Testis (tissue), 3 donors: Measurements from ENCODE around the gene KCNJ14. TPM values are rescaled to one million over a fixed set of nuclear protein-coding genes. Genes with fewer than 3 reads are reported as not detected.

ENCODE experiments used
- DNase-seq: peaks from one replicate; pipeline ENCODE4 v3.0.0-alpha.2; 2019
- H3K27ac ChIP-seq, 2 donors: fragments of 200-600 bp; sonication (generic); one replicate each; pipeline ENCODE4 v1.5.1; 2019
- H3K27me3 ChIP-seq: fragments of 200-600 bp; sonication (generic); one replicate; pipeline ENCODE4 v1.5.1; 2019
- H3K36me3 ChIP-seq: fragments of 200-600 bp; sonication (generic); one replicate; pipeline ENCODE4 v1.5.1; 2017; ENCODE audit warnings: low read depth; ENCODE audit errors: missing control alignments
- H3K4me1 ChIP-seq: fragments of 200-600 bp; sonication (generic); one replicate; pipeline ENCODE4 v1.5.1; 2019
- H3K4me3 ChIP-seq, 2 donors: fragments of 200-600 bp; sonication (generic); one replicate each; pipeline ENCODE4 v1.5.1; 2017 to 2019
- H3K9me3 ChIP-seq: fragments of 200-600 bp; sonication (generic); one replicate; pipeline ENCODE4 v1.5.1; 2017
- POLR2A ChIP-seq: fragments of 450-650 bp; IDR thresholded peaks from one replicate; pipeline ENCODE4 v1.6.1; 2017; ENCODE audit warnings: antibody characterized with exemption, mild to moderate bottlenecking, moderate library complexity
- WGBS, 2 donors: methylation state at CpG; one replicate each; pipeline ENCODE4 v1.1.5; 2018; 5-methylcytosine and 5-hydroxymethylcytosine counted together
- intact Hi-C: fragments of 100-400 bp; cut with DNase I; formaldehyde crosslinking; loops from one replicate; pipeline ENCODE4 v1.15.1; 2023; ENCODE audit warnings: low total_unique reads
- polyA plus RNA-seq: library from polyadenylated mRNA; stranded (reverse); fragments of 350-450 nt; fragmentation: Illumina TruSeq; extraction: RNeasy Lipid Tissue Mini Kit (QIAGEN cat#74804); gene quantifications from one replicate; pipeline ENCODE4 v1.2.3, GENCODE V29; 2014; ENCODE audit warnings: low read depth, low replicate concordance; ENCODE audit not compliant: insufficient read depth
- total RNA-seq, 2 donors: library from RNA; depleted of rRNA; stranded (reverse); fragments of >200 nt; gene quantifications; one replicate each; pipeline ENCODE4 v1.2.3, GENCODE V29; 2016
- TF ChIP-seq, protein P1 (sequence below), 3 experiments: fragments of 450-650 bp in 2 of 3; fragments of 200-600 bp in 1 of 3; sonication (generic) in 1 of 3; IDR thresholded peaks; one replicate each; pipeline ENCODE4 v1.5.1; 2016 to 2019; ENCODE audit warnings: antibody characterized with exemption in 3 of 3, mild to moderate bottlenecking in 2 of 3, moderate library complexity in 1 of 3

KCNJ14 gene
- total and polyA plus RNA-seq, 3 donors from 2014 or later = 0.66 to 2.2 (median 1.6) TPM

DNA sequence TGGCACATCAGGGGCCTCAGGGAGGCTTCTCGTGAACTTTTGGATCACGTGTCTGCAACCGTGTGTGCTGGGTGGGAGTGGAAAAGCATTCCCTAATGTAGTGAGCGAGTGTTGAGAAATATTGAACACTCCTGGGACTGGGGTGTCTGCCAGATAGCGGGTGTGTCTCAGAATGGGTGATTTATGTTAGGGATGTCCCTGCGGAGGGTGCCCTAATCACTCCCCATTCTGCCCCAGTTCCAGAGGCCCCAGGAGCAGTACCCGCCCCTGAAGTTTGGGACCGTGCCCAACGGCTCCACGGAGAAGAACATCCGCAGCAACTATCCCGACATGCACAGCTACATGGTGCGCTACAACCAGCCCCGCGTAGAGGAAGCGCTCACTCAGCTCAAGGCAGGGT lies 33.8 kb upstream of the KCNJ14 start:
- WGBS, 2 donors = 72 to 74% methylated on average over 12 to 16 of the region's 16 CpGs
- Histone ChIP-seq H3K27me3 (no peaks in the 10 kb centered on the region), H3K4me3 (no peak overlapping the region), H3K4me1 (no peaks in the 10 kb centered on the region), H3K9me3 (no peaks in the 10 kb centered on the region), H3K27ac (no peak overlapping the region), H3K36me3 (no peaks in the 10 kb centered on the region)
- DNase-seq = no peak
- intact Hi-C loops = no loop called here
- no peak for TF ChIP-seq POLR2A
- TF ChIP-seq, protein P1, sequence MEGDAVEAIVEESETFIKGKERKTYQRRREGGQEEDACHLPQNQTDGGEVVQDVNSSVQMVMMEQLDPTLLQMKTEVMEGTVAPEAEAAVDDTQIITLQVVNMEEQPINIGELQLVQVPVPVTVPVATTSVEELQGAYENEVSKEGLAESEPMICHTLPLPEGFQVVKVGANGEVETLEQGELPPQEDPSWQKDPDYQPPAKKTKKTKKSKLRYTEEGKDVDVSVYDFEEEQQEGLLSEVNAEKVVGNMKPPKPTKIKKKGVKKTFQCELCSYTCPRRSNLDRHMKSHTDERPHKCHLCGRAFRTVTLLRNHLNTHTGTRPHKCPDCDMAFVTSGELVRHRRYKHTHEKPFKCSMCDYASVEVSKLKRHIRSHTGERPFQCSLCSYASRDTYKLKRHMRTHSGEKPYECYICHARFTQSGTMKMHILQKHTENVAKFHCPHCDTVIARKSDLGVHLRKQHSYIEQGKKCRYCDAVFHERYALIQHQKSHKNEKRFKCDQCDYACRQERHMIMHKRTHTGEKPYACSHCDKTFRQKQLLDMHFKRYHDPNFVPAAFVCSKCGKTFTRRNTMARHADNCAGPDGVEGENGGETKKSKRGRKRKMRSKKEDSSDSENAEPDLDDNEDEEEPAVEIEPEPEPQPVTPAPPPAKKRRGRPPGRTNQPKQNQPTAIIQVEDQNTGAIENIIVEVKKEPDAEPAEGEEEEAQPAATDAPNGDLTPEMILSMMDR (IDR thresholded peaks at IDR 0.05) = no peak

DNA sequence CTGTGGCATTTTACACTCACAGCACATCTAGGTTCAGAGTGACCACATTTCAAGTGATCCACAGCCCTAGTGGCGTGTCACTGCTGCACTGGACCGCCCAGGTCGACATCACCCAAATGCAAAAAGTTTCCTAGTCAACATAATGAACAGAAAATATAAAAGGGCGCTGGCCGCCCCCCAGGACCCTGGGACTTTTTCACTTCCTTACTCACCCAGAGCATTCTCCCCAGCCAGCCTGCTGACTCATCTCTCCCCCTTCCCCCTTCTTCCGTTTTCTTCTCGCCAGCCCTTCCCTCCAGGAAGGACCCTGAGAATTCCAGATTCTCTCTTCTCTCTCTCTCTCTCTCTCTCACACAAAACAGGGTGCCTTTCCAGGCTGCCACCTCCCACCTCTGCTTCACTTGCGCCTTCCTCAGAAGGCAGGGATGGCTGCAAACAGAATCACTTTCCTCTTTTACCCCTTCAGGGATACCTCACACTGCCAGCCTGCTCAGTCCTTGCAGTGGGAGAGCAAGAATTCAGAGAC lies 30.6 kb upstream of the KCNJ14 start:
- Histone ChIP-seq H3K36me3 (no peaks in the 10 kb centered on the region), H3K4me3 (no peak overlapping the region), H3K27me3 (no peaks in the 10 kb centered on the region), H3K27ac (no peak overlapping the region), H3K4me1 (no peaks in the 10 kb centered on the region), H3K9me3 (no peaks in the 10 kb centered on the region)
- 63 to 65% methylated on average over 8 of the region's 8 CpGs for WGBS, 2 donors
- DNase-seq = no peak
- intact Hi-C loops = no loop called here
- TF ChIP-seq POLR2A = no peak
- TF ChIP-seq, protein P1 (IDR thresholded peaks at IDR 0.05) = no peak

- DNase-seq = no peak
- no peaks in the 10 kb centered on the region for H3K9me3 ChIP-seq
- 93 to 100% methylated on average over 1 of the region's 1 CpG for WGBS, 2 donors
- H3K4me3 ChIP-seq = no peak overlapping the region
- H3K27me3 ChIP-seq = no peaks in the 10 kb centered on the region
- H3K27ac ChIP-seq = no peak overlapping the region
- no peaks in the 10 kb centered on the region for H3K4me1 ChIP-seq
- TF ChIP-seq, protein P1 (IDR thresholded peaks at IDR 0.05) = no peak
- TF ChIP-seq POLR2A = no peak
- intact Hi-C loops = no loop called here
- H3K36me3 ChIP-seq = no peaks in the 10 kb centered on the region
Observed at GRCh38 chr19:48428670-48429069, 26.7 kb upstream of the KCNJ14 start.

DNA sequence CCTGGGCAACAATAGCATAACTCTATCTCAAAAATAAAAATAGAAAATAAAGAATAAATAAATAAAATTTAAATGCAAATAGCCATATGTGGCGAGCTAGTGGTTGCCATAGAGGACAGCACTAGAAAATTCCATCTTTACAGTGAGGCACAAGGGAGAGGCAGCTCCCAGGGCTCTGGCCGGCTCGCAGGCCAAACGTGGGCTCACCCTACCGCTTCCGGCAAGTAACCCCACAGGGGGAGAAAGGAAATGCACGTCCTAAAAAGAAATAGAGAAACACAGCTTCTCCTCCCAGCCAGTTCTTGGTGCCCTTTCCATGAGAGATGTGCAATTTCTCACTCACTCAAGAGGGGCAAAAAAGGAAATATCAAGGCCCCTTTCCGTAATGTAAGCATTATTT lies 22.0 kb upstream of the KCNJ14 start:
- WGBS, 2 donors = 58 to 59% methylated on average over 8 of the region's 8 CpGs
- Histone ChIP-seq H3K4me1 (no peaks in the 10 kb centered on the region), H3K9me3 (no peaks in the 10 kb centered on the region), H3K27me3 (no peaks in the 10 kb centered on the region), H3K4me3 (no peak overlapping the region), H3K27ac (no peak overlapping the region), H3K36me3 (no peaks in the 10 kb centered on the region)
- no peak for TF ChIP-seq POLR2A
- TF ChIP-seq, protein P1 (IDR thresholded peaks at IDR 0.05) = no peak
- DNase-seq = no peak
- intact Hi-C loops = no loop called here

DNA sequence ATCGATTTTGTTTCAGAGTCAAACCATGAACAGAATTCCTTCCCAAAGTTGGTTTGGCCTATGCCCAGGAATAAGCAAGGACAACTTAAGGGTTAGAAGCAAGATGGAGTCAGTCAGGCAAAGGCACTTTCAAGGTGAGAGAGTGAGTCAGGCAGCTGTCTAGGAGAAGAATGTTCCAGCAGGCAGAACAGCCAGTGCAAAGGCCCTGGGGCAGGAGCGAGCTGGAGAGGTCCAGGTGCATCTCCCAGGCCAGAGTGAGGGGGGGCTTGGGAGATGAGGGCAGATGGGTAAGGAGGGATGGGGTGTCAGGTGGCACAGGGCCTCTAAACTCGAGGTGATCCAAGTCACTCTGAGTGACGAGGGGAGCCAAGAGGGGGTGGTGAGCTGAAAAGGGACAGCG lies 18.8 kb upstream of the KCNJ14 start:
- no peak for TF ChIP-seq POLR2A
- TF ChIP-seq, protein P1 (IDR thresholded peaks at IDR 0.05) = no peak
- no peaks in the 10 kb centered on the region for H3K27me3 ChIP-seq
- no peak for DNase-seq
- 87 to 92% methylated on average over 5 of the region's 5 CpGs for WGBS, 2 donors
- intact Hi-C loops = no loop called here
- no peak overlapping the region for H3K27ac ChIP-seq
- H3K9me3 ChIP-seq = no peaks in the 10 kb centered on the region
- H3K36me3 ChIP-seq = no peaks in the 10 kb centered on the region
- H3K4me3 ChIP-seq = no peak overlapping the region
- no peaks in the 10 kb centered on the region for H3K4me1 ChIP-seq
